Measurements from ENCODE around the gene UGT1A7.

Gene UGT1A7

GRCh38 chr2:233821709-233822100 is 140.0 kb downstream of the UGT1A7 start:
- no peak for DNase-seq (ENCODE audit: low read depth)
- H3K4me3 ChIP-seq (ENCODE audit: low read depth, low read length), result no peak overlapping the region
- TF ChIP-seq, protein P1, sequence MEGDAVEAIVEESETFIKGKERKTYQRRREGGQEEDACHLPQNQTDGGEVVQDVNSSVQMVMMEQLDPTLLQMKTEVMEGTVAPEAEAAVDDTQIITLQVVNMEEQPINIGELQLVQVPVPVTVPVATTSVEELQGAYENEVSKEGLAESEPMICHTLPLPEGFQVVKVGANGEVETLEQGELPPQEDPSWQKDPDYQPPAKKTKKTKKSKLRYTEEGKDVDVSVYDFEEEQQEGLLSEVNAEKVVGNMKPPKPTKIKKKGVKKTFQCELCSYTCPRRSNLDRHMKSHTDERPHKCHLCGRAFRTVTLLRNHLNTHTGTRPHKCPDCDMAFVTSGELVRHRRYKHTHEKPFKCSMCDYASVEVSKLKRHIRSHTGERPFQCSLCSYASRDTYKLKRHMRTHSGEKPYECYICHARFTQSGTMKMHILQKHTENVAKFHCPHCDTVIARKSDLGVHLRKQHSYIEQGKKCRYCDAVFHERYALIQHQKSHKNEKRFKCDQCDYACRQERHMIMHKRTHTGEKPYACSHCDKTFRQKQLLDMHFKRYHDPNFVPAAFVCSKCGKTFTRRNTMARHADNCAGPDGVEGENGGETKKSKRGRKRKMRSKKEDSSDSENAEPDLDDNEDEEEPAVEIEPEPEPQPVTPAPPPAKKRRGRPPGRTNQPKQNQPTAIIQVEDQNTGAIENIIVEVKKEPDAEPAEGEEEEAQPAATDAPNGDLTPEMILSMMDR (IDR thresholded peaks at IDR 0.05; ENCODE audit: control insufficient read depth, extremely low read depth, insufficient read depth), result no peak

- no peak overlapping the region for H3K4me3 ChIP-seq (ENCODE audit: low read depth, low read length)
- no peak for DNase-seq (ENCODE audit: low read depth)
- TF ChIP-seq, protein P1 (IDR thresholded peaks at IDR 0.05; ENCODE audit: control insufficient read depth, extremely low read depth, insufficient read depth), result no peak
Observed at GRCh38 chr2:233822101-233822771, 140.5 kb downstream of the UGT1A7 start.
